Left ventricle myocardium inferior (tissue), 1 donor: Measurements from ENCODE around the gene KIN. TPM values are rescaled to one million over a fixed set of nuclear protein-coding genes. Genes with fewer than 3 reads are reported as not detected.
"Not testable (repeated sequence)": the region's sequence is repeated elsewhere in the genome, so short reads cannot be mapped to it uniquely, and the experiment has no call there.

Experiments
- DNase-seq: peaks from one replicate; pipeline ENCODE4 v3.0.0-alpha.2; 2020
- H3K27ac ChIP-seq: fragments of 200-600 bp; replicated peaks from 2 replicates; pipeline ENCODE4 v1.8.0; 2021
- H3K27me3 ChIP-seq: fragments of 200-600 bp; 2 replicates; pipeline ENCODE4 v1.8.0; 2021; ENCODE audit warnings: low read depth
- H3K36me3 ChIP-seq: fragments of 200-600 bp; 2 replicates; pipeline ENCODE4 v1.8.0; 2021
- H3K4me1 ChIP-seq: fragments of 200-600 bp; 2 replicates; pipeline ENCODE4 v1.8.0; 2021
- H3K4me3 ChIP-seq: fragments of 200-600 bp; 2 replicates; pipeline ENCODE4 v1.8.0; 2021; ENCODE audit warnings: mild to moderate bottlenecking, moderate library complexity
- H3K9me3 ChIP-seq: fragments of 200-600 bp; replicated peaks from 2 replicates; pipeline ENCODE4 v1.8.0; 2021
- intact Hi-C: fragments of 100-400 bp; cut with micrococcal nuclease; formaldehyde crosslinking; loops from one replicate; pipeline ENCODE4 v1.11.0; 2022
- total RNA-seq: library from RNA; stranded (reverse); fragmentation: NEBNext Ultra II Directional; extraction: Animal tissue kit (Norgen Biotek cat#: 25700); gene quantifications from one replicate; pipeline ENCODE4 v1.2.1, GENCODE V29; 2021
- TF ChIP-seq, protein P1 (sequence below): fragments of 200-600 bp; IDR thresholded peaks from 2 replicates; pipeline ENCODE4 v1.8.0; 2021; ENCODE audit warnings: antibody characterized with exemption, mild to moderate bottlenecking, borderline replicate concordance
- donor health status: DM: no; HTN: yes; CAD: no; lungs with severe emphysema.

KIN gene
- total RNA-seq, 1 donor from 2014 or later = 10.0 TPM

DNA sequence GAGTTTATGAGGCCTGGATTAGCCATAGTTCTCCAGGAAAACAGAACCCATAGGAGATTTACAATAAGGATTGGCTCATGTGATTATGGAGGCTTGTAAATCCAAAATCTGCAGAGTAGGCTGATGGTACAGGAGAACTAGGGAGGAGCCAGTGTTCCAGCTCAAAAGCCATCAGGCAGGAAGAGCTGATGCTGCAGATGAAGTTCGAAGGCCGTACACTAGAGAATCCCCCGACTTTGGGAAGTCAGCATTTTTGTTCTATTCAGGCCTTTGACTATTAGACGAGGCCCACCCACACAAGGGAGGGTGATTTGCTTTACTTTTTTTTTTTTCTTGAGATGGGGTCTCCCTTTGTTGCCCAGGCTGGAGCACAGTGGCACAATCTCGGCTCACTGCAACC lies 37.6 kb downstream of the KIN start:
- H3K4me1 ChIP-seq = no peaks in the 10 kb centered on the region
- TF ChIP-seq, protein P1, sequence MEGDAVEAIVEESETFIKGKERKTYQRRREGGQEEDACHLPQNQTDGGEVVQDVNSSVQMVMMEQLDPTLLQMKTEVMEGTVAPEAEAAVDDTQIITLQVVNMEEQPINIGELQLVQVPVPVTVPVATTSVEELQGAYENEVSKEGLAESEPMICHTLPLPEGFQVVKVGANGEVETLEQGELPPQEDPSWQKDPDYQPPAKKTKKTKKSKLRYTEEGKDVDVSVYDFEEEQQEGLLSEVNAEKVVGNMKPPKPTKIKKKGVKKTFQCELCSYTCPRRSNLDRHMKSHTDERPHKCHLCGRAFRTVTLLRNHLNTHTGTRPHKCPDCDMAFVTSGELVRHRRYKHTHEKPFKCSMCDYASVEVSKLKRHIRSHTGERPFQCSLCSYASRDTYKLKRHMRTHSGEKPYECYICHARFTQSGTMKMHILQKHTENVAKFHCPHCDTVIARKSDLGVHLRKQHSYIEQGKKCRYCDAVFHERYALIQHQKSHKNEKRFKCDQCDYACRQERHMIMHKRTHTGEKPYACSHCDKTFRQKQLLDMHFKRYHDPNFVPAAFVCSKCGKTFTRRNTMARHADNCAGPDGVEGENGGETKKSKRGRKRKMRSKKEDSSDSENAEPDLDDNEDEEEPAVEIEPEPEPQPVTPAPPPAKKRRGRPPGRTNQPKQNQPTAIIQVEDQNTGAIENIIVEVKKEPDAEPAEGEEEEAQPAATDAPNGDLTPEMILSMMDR = no peak
- intact Hi-C loops = no loop called here
- DNase-seq = no peak
- no peak overlapping the region for H3K4me3 ChIP-seq
- H3K9me3 ChIP-seq = peaks cover 3% of the 10 kb centered on the region
- peaks cover 52% of the 10 kb centered on the region for H3K36me3 ChIP-seq
- H3K27me3 ChIP-seq = no peaks in the 10 kb centered on the region
- no peak overlapping the region for H3K27ac ChIP-seq

DNA sequence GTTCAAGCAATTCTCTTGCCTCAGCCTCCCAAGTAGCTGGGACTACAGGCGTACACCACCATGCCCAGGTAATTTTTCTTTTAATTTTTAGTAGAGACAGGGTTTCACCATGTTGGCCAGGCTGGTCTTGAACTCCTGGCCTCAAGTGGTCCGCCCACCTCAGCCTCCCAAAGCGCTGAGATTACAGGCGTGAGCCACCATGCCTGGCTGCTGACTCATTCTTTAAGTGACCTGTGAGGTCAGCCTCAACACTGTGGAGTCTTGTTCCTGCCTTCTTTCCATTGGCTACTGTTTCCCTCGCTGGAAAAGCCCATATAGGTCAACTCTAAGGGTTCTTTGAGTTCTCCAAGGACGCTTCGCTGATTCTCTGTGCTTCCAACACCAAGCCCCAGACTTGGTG lies 39.2 kb downstream of the KIN start:
- H3K27ac ChIP-seq, intact Hi-C loops, H3K9me3 ChIP-seq, DNase-seq, H3K4me1 ChIP-seq, H3K4me3 ChIP-seq, H3K27me3 ChIP-seq: not testable (repeated sequence)
- peaks cover 37% of the 10 kb centered on the region for H3K36me3 ChIP-seq

DNA sequence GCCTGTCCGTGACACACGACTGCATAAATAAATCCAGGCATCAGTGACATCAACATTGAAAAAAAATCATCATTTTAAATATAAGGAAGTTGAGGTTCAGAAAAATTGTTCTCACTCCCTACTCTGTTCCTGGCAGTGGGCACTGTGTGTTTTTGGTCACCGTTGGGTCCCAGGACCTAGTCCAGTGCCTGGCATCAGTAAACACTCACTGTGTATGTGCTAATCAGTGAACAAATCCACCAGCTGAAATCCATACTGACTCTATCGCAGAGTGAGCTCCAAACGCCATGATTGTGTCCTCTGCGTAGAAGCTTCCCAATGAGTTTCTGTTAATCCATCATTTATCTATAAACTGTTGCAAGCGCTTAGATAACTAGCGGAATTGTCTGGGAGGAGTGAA lies 43.5 kb downstream of the KIN start:
- Histone ChIP-seq H3K27ac (no peak overlapping the region), H3K9me3 (no peaks in the 10 kb centered on the region), H3K4me3 (no peak overlapping the region), H3K36me3 (no peaks in the 10 kb centered on the region), H3K27me3 (no peaks in the 10 kb centered on the region), H3K4me1 (no peaks in the 10 kb centered on the region)
- no peak for DNase-seq
- intact Hi-C loops = no loop called here
- TF ChIP-seq, protein P1 = no peak

DNA sequence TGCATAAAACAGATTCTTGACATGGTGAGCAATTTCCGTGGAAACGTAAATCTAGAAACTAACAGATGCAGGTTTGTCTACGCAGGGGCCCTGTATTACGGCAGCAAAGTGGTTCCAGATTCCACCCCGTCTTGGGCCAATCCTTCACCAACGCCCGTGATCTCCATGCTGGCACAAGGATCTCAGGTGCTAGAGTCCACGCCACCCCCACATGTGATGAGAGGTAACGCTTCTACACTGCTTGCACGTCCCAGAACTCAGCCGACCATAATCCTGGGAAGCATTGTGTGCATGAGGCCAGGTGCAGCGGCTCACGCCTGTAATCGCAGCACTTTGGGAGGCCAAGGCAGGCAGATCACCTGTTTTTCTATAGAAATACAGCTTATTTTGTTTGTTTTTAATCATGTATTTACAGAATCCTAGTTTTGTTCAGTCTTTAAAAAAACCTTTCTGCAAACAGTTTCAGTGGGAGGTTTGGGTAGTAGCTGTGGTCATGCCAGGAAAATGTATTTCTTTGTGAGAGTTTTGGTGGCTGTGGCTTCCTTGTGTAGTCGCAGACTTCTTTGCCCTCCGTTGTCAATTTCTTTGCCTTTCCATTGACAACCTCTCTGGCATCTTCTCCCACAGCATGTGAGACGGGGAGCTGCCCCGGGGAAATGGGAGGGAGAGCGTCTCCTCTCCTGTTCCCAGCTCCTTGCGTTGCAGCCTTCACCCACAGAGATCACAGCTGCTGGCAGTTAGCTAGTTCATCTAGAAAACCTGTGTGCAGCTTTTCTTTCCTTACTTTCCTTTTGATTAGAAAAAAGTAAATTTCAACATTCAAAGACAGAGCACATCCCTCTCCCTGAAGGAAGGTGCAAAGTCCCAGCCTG lies 49.0 kb downstream of the KIN start:
- no peak overlapping the region for H3K4me3 ChIP-seq
- H3K27ac ChIP-seq = no peak overlapping the region
- H3K27me3 ChIP-seq = no peaks in the 10 kb centered on the region
- no peaks in the 10 kb centered on the region for H3K9me3 ChIP-seq
- TF ChIP-seq, protein P1 = no peak
- H3K36me3 ChIP-seq = no peaks in the 10 kb centered on the region
- DNase-seq = no peak
- H3K4me1 ChIP-seq = no peaks in the 10 kb centered on the region
- intact Hi-C loops = no loop called here

DNA sequence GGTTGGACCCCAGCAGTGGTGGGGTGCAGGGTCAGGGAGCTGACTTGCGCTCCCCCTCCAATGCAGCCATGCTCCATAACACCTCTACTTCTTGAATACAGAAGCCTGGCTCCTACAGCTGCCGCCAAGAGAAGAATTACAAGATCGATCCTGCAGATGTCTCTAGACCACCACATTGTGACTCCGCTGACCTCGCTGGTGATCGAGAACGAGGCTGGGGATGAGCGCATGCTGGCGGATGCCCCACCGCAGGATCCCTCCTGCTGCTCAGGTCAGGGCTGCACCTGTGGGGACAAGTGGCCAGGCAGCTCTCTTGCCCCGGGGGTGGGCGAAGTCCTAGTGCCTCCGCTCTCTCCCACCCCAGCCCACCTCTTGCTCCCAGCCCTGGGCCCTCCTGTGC lies 53.0 kb downstream of the KIN start:
- H3K27me3 ChIP-seq = peaks cover 11% of the 10 kb centered on the region
- TF ChIP-seq, protein P1 = no peak
- DNase-seq = no peak
- no peaks in the 10 kb centered on the region for H3K9me3 ChIP-seq
- no peak overlapping the region for H3K27ac ChIP-seq
- no peaks in the 10 kb centered on the region for H3K4me1 ChIP-seq
- H3K4me3 ChIP-seq = no peak overlapping the region
- intact Hi-C loops = no loop called here
- H3K36me3 ChIP-seq = no peaks in the 10 kb centered on the region

DNA sequence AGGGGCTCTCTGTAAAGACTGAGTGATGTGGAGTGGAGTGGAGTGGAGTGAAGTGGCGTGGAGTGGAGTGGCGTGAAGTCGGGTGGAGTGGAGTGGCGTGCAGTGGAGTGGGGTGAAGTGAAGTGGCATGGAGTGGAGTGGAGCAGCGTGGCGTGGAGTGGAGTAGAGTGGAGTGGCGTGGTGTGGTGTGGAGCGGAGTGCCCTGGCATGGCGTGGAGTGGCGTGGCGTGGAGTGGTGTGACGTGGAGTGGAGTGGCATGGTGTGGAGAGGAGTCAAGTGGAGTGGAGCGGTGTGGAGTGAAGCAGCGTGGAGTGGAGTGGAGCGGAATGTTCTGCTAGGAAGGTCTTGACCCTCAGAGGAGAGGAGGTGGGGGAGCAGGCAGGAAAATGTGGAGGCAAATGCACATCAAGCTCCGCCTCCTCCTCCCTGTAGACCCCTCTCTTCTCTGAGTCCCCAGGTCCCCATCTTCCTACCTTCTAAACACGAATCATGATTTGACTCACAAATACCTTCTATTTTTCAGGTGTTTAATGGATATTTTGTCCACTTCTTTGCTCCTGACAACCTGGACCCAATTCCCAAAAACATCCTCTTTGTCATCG lies 64.8 kb downstream of the KIN start:
- TF ChIP-seq, protein P1 = no peak
- H3K4me1 ChIP-seq = no peaks in the 10 kb centered on the region
- no peak overlapping the region for H3K27ac ChIP-seq
- DNase-seq = no peak
- no peaks in the 10 kb centered on the region for H3K9me3 ChIP-seq
- intact Hi-C loops = no loop called here
- H3K27me3 ChIP-seq = peaks cover 20% of the 10 kb centered on the region
- no peak overlapping the region for H3K4me3 ChIP-seq
- H3K36me3 ChIP-seq = no peaks in the 10 kb centered on the region
